ENCODE results near the gene PDE8A. TPM values are rescaled to one million over a fixed set of nuclear protein-coding genes. Genes with fewer than 3 reads are reported as not detected.

Gene PDE8A
- total and polyA plus RNA-seq, 2 donors (not counting 1 experiment from before 2014, with no cell fraction given) = 17.4 to 51.1 TPM

DNA sequence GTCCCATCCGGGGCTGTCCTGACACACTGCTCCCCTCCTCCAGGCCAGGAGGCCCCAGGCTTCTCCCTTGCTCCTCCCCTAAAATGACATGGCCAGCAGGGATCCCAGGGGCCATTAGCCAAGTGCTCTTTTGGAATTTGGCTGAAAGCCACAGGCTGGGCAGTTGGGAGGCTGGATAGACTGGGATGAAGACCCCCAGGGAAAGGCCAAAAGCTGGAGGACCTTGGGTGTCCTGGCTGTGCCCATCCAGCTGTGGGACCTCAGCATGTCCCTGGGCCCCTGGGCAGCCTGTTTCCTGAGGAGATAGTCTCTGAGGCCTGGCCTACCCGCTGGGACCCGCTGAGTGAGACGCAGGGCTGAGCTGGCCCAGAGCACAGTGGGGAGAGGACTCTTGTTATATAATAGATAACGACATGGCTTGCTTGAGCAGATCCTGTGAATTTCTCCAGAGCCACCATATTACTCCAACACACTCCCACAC is 5.7 kb upstream of the PDE8A start:
- intact Hi-C loops (cut with micrococcal nuclease) = no loop called here
- no peak overlapping the region for H3K4me3 Mint-ChIP-seq
- POLR2A ChIA-PET = no interaction called here
- H3K4me1 Mint-ChIP-seq = peaks cover 12% of the 10 kb centered on the region
- Histone ChIP-seq H3K4me3 (ENCODE audit: control extremely low read depth in 1 of 5, extremely low read depth in 1 of 5, insufficient read depth in 1 of 5, low read depth in 2 of 5, low read length in 4 of 5) (no peak overlapping the region), H3K27me3 (replicated peaks in 1 of 4; ENCODE audit: control extremely low read depth in 1 of 4, control insufficient read depth in 3 of 4, insufficient read depth in 4 of 4, low read length in 3 of 4) (no peaks in the 10 kb centered on the region), H2AFZ (ENCODE audit: insufficient read depth, low read depth, low read length, poor library complexity, severe bottlenecking) (no peak overlapping the region), H3K4me1 (ENCODE audit: control insufficient read depth in 2 of 2, insufficient read depth in 2 of 2, low read length in 2 of 2) (peaks cover 5 to 10% of the 10 kb centered on the region in 2 donors), H3K36me3 (replicated peaks in 1 of 2; ENCODE audit: control extremely low read depth in 1 of 2, control insufficient read depth in 1 of 2, extremely low read depth in 1 of 2, insufficient read depth in 2 of 2, low read length in 1 of 2) (no peaks in the 10 kb centered on the region), H3K4me2 (replicated peaks; ENCODE audit: low read depth, low read length, poor library complexity, severe bottlenecking) (no peak overlapping the region), H3K9ac (ENCODE audit: low read length) (no peak overlapping the region), H4K20me1 (ENCODE audit: control insufficient read depth, insufficient read depth, low read length, poor library complexity, severe bottlenecking) (no peaks in the 10 kb centered on the region), H3K79me2 (ENCODE audit: control insufficient read depth, insufficient read depth, low read length) (no peaks in the 10 kb centered on the region), H3K27ac (ENCODE audit: low read length in 2 of 2) (no peak overlapping the region), H3K9me3 (ENCODE audit: control extremely low read depth in 1 of 3, control insufficient read depth in 2 of 3, insufficient read depth in 1 of 3, low read length in 2 of 3) (no peaks in the 10 kb centered on the region)
- ATAC-seq (ENCODE audit: low read depth) (no peak), DNase-seq (no peak)
- 100% methylated on average over 1 of the region's 5 CpGs for WGBS (ENCODE audit: insufficient coverage)
- TF ChIP-seq, protein P1, sequence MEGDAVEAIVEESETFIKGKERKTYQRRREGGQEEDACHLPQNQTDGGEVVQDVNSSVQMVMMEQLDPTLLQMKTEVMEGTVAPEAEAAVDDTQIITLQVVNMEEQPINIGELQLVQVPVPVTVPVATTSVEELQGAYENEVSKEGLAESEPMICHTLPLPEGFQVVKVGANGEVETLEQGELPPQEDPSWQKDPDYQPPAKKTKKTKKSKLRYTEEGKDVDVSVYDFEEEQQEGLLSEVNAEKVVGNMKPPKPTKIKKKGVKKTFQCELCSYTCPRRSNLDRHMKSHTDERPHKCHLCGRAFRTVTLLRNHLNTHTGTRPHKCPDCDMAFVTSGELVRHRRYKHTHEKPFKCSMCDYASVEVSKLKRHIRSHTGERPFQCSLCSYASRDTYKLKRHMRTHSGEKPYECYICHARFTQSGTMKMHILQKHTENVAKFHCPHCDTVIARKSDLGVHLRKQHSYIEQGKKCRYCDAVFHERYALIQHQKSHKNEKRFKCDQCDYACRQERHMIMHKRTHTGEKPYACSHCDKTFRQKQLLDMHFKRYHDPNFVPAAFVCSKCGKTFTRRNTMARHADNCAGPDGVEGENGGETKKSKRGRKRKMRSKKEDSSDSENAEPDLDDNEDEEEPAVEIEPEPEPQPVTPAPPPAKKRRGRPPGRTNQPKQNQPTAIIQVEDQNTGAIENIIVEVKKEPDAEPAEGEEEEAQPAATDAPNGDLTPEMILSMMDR (IDR thresholded peaks at IDR 0.05) = no peak
- no peak for TF ChIP-seq EZH2 (IDR thresholded peaks at IDR 0.05; ENCODE audit: borderline replicate concordance, insufficient read depth, low read depth, low read length, poor library complexity, severe bottlenecking)
- no peak overlapping the region for H3K27ac Mint-ChIP-seq
- CTCF ChIA-PET = interaction anchor here (0.7 kb wide), 1 partner anchor 19 kb away, joined by 3 read pairs; no protein-coding TSS in a partner anchor
- H3K27me3 Mint-ChIP-seq = peaks cover 8% of the 10 kb centered on the region
- H3K9me3 Mint-ChIP-seq (ENCODE audit: insufficient read depth) = no peaks in the 10 kb centered on the region

DNA sequence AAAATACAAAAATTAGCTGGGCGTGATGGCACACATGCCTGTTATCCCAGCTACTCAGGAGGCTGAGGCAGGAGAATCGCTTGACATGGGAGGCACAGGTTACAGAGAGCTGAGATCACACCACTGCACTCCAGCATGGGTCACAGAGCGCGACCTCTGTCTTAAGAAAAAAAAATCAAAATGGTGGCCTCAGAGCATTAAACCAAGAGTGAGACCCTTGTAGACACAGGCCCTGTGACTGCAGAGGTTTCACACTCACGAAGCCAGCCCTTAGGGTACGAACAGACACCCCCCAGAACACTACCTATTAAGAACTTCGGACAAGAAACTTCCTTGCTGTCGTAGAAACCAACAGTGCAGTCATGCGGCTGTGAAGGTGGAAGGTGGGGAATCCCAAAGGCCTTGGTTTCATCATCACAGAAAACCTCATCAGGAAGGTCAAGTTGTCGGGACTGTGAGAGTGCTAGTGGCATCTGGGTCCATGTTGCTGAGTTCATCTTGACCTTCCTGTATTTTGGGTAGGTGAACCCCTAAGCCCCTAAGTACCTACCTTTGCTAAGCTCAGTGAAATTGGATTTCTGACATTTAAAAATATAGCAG is 4.8 kb upstream of the PDE8A start:
- Histone ChIP-seq H3K9me3 (ENCODE audit: control extremely low read depth in 1 of 3, control insufficient read depth in 2 of 3, insufficient read depth in 1 of 3, low read length in 2 of 3) (no peaks in the 10 kb centered on the region), H3K4me3 (ENCODE audit: control extremely low read depth in 1 of 5, extremely low read depth in 1 of 5, insufficient read depth in 1 of 5, low read depth in 2 of 5, low read length in 4 of 5) (no peak overlapping the region), H3K27me3 (replicated peaks in 1 of 4; ENCODE audit: control extremely low read depth in 1 of 4, control insufficient read depth in 3 of 4, insufficient read depth in 4 of 4, low read length in 3 of 4) (no peaks in the 10 kb centered on the region), H3K79me2 (ENCODE audit: control insufficient read depth, insufficient read depth, low read length) (no peaks in the 10 kb centered on the region), H3K27ac (ENCODE audit: low read length in 2 of 2) (no peak overlapping the region), H3K4me1 (ENCODE audit: control insufficient read depth in 2 of 2, insufficient read depth in 2 of 2, low read length in 2 of 2) (peaks cover 5 to 10% of the 10 kb centered on the region in 2 donors), H3K9ac (ENCODE audit: low read length) (no peak overlapping the region), H3K4me2 (replicated peaks; ENCODE audit: low read depth, low read length, poor library complexity, severe bottlenecking) (no peak overlapping the region), H4K20me1 (ENCODE audit: control insufficient read depth, insufficient read depth, low read length, poor library complexity, severe bottlenecking) (no peaks in the 10 kb centered on the region), H3K36me3 (replicated peaks in 1 of 2; ENCODE audit: control extremely low read depth in 1 of 2, control insufficient read depth in 1 of 2, extremely low read depth in 1 of 2, insufficient read depth in 2 of 2, low read length in 1 of 2) (no peaks in the 10 kb centered on the region), H2AFZ (ENCODE audit: insufficient read depth, low read depth, low read length, poor library complexity, severe bottlenecking) (no peak overlapping the region)
- POLR2A ChIA-PET = no interaction called here
- no peak overlapping the region for H3K27ac Mint-ChIP-seq
- H3K4me3 Mint-ChIP-seq = no peak overlapping the region
- H3K9me3 Mint-ChIP-seq (ENCODE audit: insufficient read depth) = no peaks in the 10 kb centered on the region
- intact Hi-C loops (cut with micrococcal nuclease) = no loop called here
- no peak for TF ChIP-seq EZH2 (IDR thresholded peaks at IDR 0.05; ENCODE audit: borderline replicate concordance, insufficient read depth, low read depth, low read length, poor library complexity, severe bottlenecking)
- TF ChIP-seq, protein P1 (IDR thresholded peaks at IDR 0.05) = no peak
- ATAC-seq (ENCODE audit: low read depth) (no peak), DNase-seq (no peak)
- H3K27me3 Mint-ChIP-seq = peaks cover 8% of the 10 kb centered on the region
- CTCF ChIA-PET = no interaction called here
- peaks cover 12% of the 10 kb centered on the region for H3K4me1 Mint-ChIP-seq
- 95% methylated on average over 6 of the region's 10 CpGs for WGBS (ENCODE audit: insufficient coverage)

All from B cell (primary cell).